ENCODE measurements around the gene MAMLD1.

MAMLD1 gene

DNA sequence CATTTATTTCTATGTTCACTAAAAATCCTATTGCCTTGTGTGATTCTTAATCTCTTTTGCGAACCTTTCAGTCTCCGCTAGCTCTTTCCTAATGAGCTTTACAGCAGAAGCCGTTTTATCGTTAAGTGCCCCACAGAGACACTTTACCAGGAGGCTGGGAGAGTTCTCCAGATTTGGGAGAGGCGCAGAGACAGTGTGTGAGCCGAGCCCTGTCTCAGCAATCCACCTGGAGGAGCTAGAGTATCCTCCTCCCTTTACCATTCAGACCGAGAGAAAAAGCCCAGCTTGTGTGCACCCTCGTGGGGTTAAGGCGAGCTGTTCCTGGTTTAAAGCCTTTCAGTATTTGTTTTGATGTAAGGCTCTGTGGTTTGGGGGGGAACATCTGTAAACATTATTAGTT lies 150.4 kb downstream of the MAMLD1 start:
- TF ChIP-seq, protein P1, sequence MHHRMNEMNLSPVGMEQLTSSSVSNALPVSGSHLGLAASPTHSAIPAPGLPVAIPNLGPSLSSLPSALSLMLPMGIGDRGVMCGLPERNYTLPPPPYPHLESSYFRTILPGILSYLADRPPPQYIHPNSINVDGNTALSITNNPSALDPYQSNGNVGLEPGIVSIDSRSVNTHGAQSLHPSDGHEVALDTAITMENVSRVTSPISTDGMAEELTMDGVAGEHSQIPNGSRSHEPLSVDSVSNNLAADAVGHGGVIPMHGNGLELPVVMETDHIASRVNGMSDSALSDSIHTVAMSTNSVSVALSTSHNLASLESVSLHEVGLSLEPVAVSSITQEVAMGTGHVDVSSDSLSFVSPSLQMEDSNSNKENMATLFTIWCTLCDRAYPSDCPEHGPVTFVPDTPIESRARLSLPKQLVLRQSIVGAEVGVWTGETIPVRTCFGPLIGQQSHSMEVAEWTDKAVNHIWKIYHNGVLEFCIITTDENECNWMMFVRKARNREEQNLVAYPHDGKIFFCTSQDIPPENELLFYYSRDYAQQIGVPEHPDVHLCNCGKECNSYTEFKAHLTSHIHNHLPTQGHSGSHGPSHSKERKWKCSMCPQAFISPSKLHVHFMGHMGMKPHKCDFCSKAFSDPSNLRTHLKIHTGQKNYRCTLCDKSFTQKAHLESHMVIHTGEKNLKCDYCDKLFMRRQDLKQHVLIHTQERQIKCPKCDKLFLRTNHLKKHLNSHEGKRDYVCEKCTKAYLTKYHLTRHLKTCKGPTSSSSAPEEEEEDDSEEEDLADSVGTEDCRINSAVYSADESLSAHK (tag by site-specific recombination; IDR thresholded peaks at IDR 0.05): no peak
- TF ChIP-seq ZNF138 (tag by site-specific recombination; IDR thresholded peaks at IDR 0.05; ENCODE audit: borderline replicate concordance): no peak
- Histone ChIP-seq H3K27ac (ENCODE audit: extremely low read depth, low read depth, low read length) (no peak overlapping the region), H3K4me1 (ENCODE audit: control insufficient read depth, insufficient read depth, low read length) (no peaks in the 10 kb centered on the region), H3K36me3 (ENCODE audit: control insufficient read depth in 2 of 2, insufficient read depth in 1 of 2, low read length in 2 of 2) (no peaks in the 10 kb centered on the region), H3K4me3 (ENCODE audit: low read depth, low read length) (no peak overlapping the region), H3K9me3 (ENCODE audit: control insufficient read depth, insufficient read depth, low read depth, low read length) (no peaks in the 10 kb centered on the region)
- ChIA-PET CTCF (interaction anchor here (0.7 kb wide), 1 partner anchor 332 kb away, joined by 3 read pairs; no protein-coding TSS in a partner anchor), POLR2A (no interaction called here)

DNA sequence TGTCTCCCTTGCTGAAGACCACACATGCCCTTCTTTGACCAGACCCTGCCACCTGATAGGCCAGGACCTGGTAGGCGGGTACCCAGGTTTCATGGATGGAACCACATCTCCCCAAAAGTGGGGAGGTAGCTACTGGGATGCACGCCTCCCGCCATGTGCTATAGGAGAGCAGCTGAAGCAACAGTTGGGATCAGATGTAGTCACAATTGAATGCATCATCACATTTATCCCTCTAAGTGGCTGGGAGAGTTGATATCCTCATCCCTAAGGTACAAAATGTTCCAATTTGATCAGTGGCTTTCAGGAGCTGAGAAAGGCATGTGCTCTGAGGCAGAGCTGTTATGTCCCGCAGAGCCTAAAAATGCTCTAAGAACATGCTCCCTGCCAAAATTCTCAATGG lies 151.3 kb downstream of the MAMLD1 start:
- TF ChIP-seq SCRT2 (tag by site-specific recombination; IDR thresholded peaks at IDR 0.05) (peak; percentile 75), ZNF658 (tag by site-specific recombination; IDR thresholded peaks at IDR 0.05) (no peak)
- CTCF ChIA-PET: interaction anchor here (1.3 kb wide), 1 partner anchor 29 kb away, joined by 5 read pairs; no protein-coding TSS in a partner anchor
- Histone ChIP-seq H3K4me3 (ENCODE audit: low read depth, low read length) (no peak overlapping the region), H3K4me1 (ENCODE audit: control insufficient read depth, insufficient read depth, low read length) (no peaks in the 10 kb centered on the region), H3K9me3 (ENCODE audit: control insufficient read depth, insufficient read depth, low read depth, low read length) (no peaks in the 10 kb centered on the region), H3K27ac (ENCODE audit: extremely low read depth, low read depth, low read length) (no peak overlapping the region), H3K36me3 (ENCODE audit: control insufficient read depth in 2 of 2, insufficient read depth in 1 of 2, low read length in 2 of 2) (no peaks in the 10 kb centered on the region)
- POLR2A ChIA-PET: no interaction called here

DNA sequence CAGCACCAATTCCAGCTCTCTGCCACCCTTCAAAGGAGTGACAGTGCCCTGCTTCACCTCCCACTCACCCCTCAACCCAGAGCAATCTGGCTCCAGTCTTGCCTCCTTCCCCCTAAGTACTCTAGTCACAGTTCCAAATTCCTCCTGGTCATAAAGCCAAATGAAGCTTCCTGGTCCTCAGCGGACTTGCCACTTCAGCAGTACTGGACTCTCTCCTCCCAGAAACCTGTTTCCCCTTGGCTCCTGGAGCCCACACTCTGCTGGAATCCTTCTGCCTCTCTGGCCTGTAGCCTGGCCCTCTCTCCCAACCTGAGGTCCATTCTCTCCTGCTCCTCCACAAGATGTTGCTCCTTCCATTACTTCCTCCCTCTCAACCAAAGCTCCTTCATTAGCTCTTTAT lies 152.7 kb downstream of the MAMLD1 start:
- Histone ChIP-seq H3K4me3 (ENCODE audit: low read depth, low read length) (no peak overlapping the region), H3K9me3 (ENCODE audit: control insufficient read depth, insufficient read depth, low read depth, low read length) (no peaks in the 10 kb centered on the region), H3K36me3 (ENCODE audit: control insufficient read depth in 2 of 2, insufficient read depth in 1 of 2, low read length in 2 of 2) (no peaks in the 10 kb centered on the region), H3K27ac (ENCODE audit: extremely low read depth, low read depth, low read length) (no peak overlapping the region), H3K4me1 (ENCODE audit: control insufficient read depth, insufficient read depth, low read length) (no peaks in the 10 kb centered on the region)
- no peak for TF ChIP-seq ZFP3 (tag by site-specific recombination; IDR thresholded peaks at IDR 0.05; ENCODE audit: low read depth)
- TF ChIP-seq, protein P1 (tag by site-specific recombination; IDR thresholded peaks at IDR 0.05): no peak
- TF ChIP-seq ZNF146 (tag by site-specific recombination; IDR thresholded peaks at IDR 0.05): no peak
- no peak for TF ChIP-seq MEIS1 (CRISPR knock-in tag; IDR thresholded peaks at IDR 0.05; ENCODE audit: borderline replicate concordance)
- no peak for TF ChIP-seq FEZF1 (tag by site-specific recombination; IDR thresholded peaks at IDR 0.05)
- TF ChIP-seq, protein P2, sequence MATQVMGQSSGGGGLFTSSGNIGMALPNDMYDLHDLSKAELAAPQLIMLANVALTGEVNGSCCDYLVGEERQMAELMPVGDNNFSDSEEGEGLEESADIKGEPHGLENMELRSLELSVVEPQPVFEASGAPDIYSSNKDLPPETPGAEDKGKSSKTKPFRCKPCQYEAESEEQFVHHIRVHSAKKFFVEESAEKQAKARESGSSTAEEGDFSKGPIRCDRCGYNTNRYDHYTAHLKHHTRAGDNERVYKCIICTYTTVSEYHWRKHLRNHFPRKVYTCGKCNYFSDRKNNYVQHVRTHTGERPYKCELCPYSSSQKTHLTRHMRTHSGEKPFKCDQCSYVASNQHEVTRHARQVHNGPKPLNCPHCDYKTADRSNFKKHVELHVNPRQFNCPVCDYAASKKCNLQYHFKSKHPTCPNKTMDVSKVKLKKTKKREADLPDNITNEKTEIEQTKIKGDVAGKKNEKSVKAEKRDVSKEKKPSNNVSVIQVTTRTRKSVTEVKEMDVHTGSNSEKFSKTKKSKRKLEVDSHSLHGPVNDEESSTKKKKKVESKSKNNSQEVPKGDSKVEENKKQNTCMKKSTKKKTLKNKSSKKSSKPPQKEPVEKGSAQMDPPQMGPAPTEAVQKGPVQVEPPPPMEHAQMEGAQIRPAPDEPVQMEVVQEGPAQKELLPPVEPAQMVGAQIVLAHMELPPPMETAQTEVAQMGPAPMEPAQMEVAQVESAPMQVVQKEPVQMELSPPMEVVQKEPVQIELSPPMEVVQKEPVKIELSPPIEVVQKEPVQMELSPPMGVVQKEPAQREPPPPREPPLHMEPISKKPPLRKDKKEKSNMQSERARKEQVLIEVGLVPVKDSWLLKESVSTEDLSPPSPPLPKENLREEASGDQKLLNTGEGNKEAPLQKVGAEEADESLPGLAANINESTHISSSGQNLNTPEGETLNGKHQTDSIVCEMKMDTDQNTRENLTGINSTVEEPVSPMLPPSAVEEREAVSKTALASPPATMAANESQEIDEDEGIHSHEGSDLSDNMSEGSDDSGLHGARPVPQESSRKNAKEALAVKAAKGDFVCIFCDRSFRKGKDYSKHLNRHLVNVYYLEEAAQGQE (tag by site-specific recombination; IDR thresholded peaks at IDR 0.05): no peak
- no peak for TF ChIP-seq SP3 (tag by site-specific recombination; IDR thresholded peaks at IDR 0.05)
- no peak for TF ChIP-seq ZNF624 (tag by site-specific recombination; IDR thresholded peaks at IDR 0.05)
- TF ChIP-seq ZNF223 (tag by site-specific recombination; IDR thresholded peaks at IDR 0.05): no peak
- TF ChIP-seq ZBTB1 (tag by site-specific recombination; IDR thresholded peaks at IDR 0.05): no peak
- TF ChIP-seq ZNF510 (tag by site-specific recombination; IDR thresholded peaks at IDR 0.05; ENCODE audit: insufficient replicate concordance): no peak
- no peak for TF ChIP-seq SCRT1 (tag by site-specific recombination; IDR thresholded peaks at IDR 0.05; ENCODE audit: borderline replicate concordance)
- TF ChIP-seq, protein P3, sequence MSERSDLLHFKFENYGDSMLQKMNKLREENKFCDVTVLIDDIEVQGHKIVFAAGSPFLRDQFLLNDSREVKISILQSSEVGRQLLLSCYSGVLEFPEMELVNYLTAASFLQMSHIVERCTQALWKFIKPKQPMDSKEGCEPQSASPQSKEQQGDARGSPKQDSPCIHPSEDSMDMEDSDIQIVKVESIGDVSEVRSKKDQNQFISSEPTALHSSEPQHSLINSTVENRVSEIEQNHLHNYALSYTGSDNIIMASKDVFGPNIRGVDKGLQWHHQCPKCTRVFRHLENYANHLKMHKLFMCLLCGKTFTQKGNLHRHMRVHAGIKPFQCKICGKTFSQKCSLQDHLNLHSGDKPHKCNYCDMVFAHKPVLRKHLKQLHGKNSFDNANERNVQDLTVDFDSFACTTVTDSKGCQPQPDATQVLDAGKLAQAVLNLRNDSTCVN (tag by site-specific recombination; optimal IDR thresholded peaks at IDR 0.05): no peak
- POLR2A ChIA-PET: no interaction called here
- CTCF ChIA-PET: interaction anchor here (0.6 kb wide), 1 partner anchor 1946 kb away, joined by 3 read pairs; no protein-coding TSS in a partner anchor

All from HEK293 (cell line).